Panc1 (cell line): ENCODE results near the gene ZBED5.

ENCODE experiments used
- POLR2AphosphoS5 ChIP-seq: IDR thresholded peaks from 2 replicates; pipeline ENCODE4 v1.6.1; 2012; ENCODE audit warnings: mild to moderate bottlenecking, low read depth, low read length, moderate library complexity
- SIN3A ChIP-seq: IDR thresholded peaks from 2 replicates; pipeline ENCODE4 v1.6.1; 2012; ENCODE audit warnings: low read depth, mild to moderate bottlenecking, low read length, moderate library complexity, borderline replicate concordance; ENCODE audit not compliant: insufficient read depth
- TCF7L2 ChIP-seq: IDR thresholded peaks from 2 replicates; pipeline ENCODE4 v1.6.1; 2011; ENCODE audit warnings: mild to moderate bottlenecking, low read depth, low read length, inconsistent platforms
- TF ChIP-seq, protein P1 (sequence below): fragments of 450-650 bp; IDR thresholded peaks from 2 replicates; pipeline ENCODE4 v1.5.1; 2017; ENCODE audit warnings: mild to moderate bottlenecking
- TF ChIP-seq, protein P2 (sequence below), 2 experiments: IDR thresholded peaks; 2 replicates each; pipeline ENCODE4 v1.6.1; 2011 to 2012; ENCODE audit warnings: low read depth in 2 of 2, control low read depth in 1 of 2, low read length in 1 of 2, mild to moderate bottlenecking in 1 of 2, moderate library complexity in 1 of 2; ENCODE audit not compliant: insufficient read depth in 1 of 2

DNA sequence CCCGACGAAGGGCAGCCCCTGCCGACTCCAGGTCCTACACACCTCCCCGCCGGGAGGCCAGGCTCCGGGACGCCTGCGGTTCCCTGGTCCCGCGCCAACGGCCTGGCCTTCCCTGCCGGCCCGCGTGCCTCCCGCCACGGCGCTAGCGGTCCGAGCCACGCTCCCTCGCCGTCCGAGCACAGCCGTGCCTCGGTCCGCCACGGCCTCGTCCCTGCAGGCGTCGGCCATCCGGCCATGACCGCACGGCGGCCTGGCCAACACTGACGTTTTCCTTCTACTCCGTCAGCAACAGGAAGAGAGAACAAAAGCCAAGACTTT lies 49.7 kb downstream of the ZBED5 start:
- TF ChIP-seq, protein P1, sequence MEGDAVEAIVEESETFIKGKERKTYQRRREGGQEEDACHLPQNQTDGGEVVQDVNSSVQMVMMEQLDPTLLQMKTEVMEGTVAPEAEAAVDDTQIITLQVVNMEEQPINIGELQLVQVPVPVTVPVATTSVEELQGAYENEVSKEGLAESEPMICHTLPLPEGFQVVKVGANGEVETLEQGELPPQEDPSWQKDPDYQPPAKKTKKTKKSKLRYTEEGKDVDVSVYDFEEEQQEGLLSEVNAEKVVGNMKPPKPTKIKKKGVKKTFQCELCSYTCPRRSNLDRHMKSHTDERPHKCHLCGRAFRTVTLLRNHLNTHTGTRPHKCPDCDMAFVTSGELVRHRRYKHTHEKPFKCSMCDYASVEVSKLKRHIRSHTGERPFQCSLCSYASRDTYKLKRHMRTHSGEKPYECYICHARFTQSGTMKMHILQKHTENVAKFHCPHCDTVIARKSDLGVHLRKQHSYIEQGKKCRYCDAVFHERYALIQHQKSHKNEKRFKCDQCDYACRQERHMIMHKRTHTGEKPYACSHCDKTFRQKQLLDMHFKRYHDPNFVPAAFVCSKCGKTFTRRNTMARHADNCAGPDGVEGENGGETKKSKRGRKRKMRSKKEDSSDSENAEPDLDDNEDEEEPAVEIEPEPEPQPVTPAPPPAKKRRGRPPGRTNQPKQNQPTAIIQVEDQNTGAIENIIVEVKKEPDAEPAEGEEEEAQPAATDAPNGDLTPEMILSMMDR = no peak
- TF ChIP-seq, protein P2, sequence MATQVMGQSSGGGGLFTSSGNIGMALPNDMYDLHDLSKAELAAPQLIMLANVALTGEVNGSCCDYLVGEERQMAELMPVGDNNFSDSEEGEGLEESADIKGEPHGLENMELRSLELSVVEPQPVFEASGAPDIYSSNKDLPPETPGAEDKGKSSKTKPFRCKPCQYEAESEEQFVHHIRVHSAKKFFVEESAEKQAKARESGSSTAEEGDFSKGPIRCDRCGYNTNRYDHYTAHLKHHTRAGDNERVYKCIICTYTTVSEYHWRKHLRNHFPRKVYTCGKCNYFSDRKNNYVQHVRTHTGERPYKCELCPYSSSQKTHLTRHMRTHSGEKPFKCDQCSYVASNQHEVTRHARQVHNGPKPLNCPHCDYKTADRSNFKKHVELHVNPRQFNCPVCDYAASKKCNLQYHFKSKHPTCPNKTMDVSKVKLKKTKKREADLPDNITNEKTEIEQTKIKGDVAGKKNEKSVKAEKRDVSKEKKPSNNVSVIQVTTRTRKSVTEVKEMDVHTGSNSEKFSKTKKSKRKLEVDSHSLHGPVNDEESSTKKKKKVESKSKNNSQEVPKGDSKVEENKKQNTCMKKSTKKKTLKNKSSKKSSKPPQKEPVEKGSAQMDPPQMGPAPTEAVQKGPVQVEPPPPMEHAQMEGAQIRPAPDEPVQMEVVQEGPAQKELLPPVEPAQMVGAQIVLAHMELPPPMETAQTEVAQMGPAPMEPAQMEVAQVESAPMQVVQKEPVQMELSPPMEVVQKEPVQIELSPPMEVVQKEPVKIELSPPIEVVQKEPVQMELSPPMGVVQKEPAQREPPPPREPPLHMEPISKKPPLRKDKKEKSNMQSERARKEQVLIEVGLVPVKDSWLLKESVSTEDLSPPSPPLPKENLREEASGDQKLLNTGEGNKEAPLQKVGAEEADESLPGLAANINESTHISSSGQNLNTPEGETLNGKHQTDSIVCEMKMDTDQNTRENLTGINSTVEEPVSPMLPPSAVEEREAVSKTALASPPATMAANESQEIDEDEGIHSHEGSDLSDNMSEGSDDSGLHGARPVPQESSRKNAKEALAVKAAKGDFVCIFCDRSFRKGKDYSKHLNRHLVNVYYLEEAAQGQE (IDR thresholded peaks at IDR 0.05; ENCODE audit: insufficient read depth in 1 of 2, low read depth in 2 of 2, low read length in 1 of 2) = peak in 1 of 2 experiments; percentile 38; a peak in 1 of 4 replicates
- no peak; the same call in 1 of the 2 replicates for TF ChIP-seq TCF7L2
- no peak for TF ChIP-seq POLR2AphosphoS5
- TF ChIP-seq SIN3A = no peak
